H9 (cell line): ENCODE results near the gene PHAF1. TPM values are rescaled to one million over a fixed set of nuclear protein-coding genes. Genes with fewer than 3 reads are reported as not detected.

Experiments used
- DNase-seq: peaks from one replicate; pipeline ENCODE4 v3.0.0-alpha.2; 2017
- H2AFZ ChIP-seq: one replicate; pipeline ENCODE4 v1.6.1; 2013; ENCODE audit warnings: mild to moderate bottlenecking, low read length, control low read depth, moderate library complexity
- H2AK5ac ChIP-seq: 2 replicates; pipeline ENCODE4 v1.6.1; 2013; ENCODE audit warnings: low read length, control low read depth, mixed read lengths; ENCODE audit not compliant: insufficient read length
- H2BK120ac ChIP-seq: one replicate; pipeline ENCODE4 v1.6.1; 2013; ENCODE audit warnings: low read depth, mild to moderate bottlenecking, low read length, control low read depth, inconsistent platforms; ENCODE audit not compliant: poor library complexity, severe bottlenecking
- H2BK12ac ChIP-seq: 2 replicates; pipeline ENCODE4 v1.6.1; 2013; ENCODE audit warnings: low read length, control low read depth, mixed read lengths, low read depth; ENCODE audit not compliant: insufficient read length
- H2BK15ac ChIP-seq: 2 replicates; pipeline ENCODE4 v1.6.1; 2013; ENCODE audit warnings: low read depth, low read length, control low read depth
- H2BK20ac ChIP-seq: one replicate; pipeline ENCODE4 v1.6.1; 2013; ENCODE audit warnings: low read depth, mild to moderate bottlenecking, low read length, control low read depth, inconsistent platforms; ENCODE audit not compliant: poor library complexity, severe bottlenecking
- H2BK5ac ChIP-seq: 2 replicates; pipeline ENCODE4 v1.6.1; 2013; ENCODE audit warnings: low read length, control low read depth, mixed read lengths; ENCODE audit not compliant: insufficient read length
- H3K14ac ChIP-seq: 2 replicates; pipeline ENCODE4 v1.6.1; 2013; ENCODE audit warnings: low read length, control low read depth; ENCODE audit not compliant: insufficient read depth
- H3K18ac ChIP-seq: 2 replicates; pipeline ENCODE4 v1.6.1; 2013; ENCODE audit warnings: low read depth, mild to moderate bottlenecking, mixed read lengths, low read length, control low read depth; ENCODE audit not compliant: insufficient read length
- H3K23ac ChIP-seq: 2 replicates; pipeline ENCODE4 v1.6.1; 2013; ENCODE audit warnings: low read length, control low read depth, mixed read lengths, low read depth; ENCODE audit not compliant: insufficient read length
- H3K23me2 ChIP-seq: 2 replicates; pipeline ENCODE4 v1.6.1; 2013; ENCODE audit warnings: low read depth, mild to moderate bottlenecking, mixed read lengths, low read length, control low read depth; ENCODE audit not compliant: insufficient read length, poor library complexity, severe bottlenecking
- H3K27ac ChIP-seq: 2 replicates; pipeline ENCODE4 v1.5.1; 2013; ENCODE audit warnings: low read length, control low read depth, mixed read lengths, low read depth; ENCODE audit not compliant: insufficient read length
- H3K27me3 ChIP-seq: 2 replicates; pipeline ENCODE4 v1.6.1; 2013; ENCODE audit warnings: low read length, control low read depth, inconsistent platforms; ENCODE audit not compliant: insufficient read depth
- H3K4ac ChIP-seq: 2 replicates; pipeline ENCODE4 v1.6.1; 2013; ENCODE audit warnings: low read depth, mild to moderate bottlenecking, control low read depth, inconsistent platforms, low read length, moderate library complexity
- H3K4me1 ChIP-seq: 2 replicates; pipeline ENCODE4 v1.6.1; 2013; ENCODE audit warnings: low read length, control low read depth, inconsistent platforms; ENCODE audit not compliant: insufficient read depth
- H3K4me2 ChIP-seq: 2 replicates; pipeline ENCODE4 v1.6.1; 2013; ENCODE audit warnings: low read length, control low read depth, mixed read lengths; ENCODE audit not compliant: insufficient read length, insufficient read depth
- H3K56ac ChIP-seq: 2 replicates; pipeline ENCODE4 v1.6.1; 2013; ENCODE audit warnings: low read depth, mild to moderate bottlenecking, mixed read lengths, low read length, control low read depth; ENCODE audit not compliant: insufficient read length
- H3K79me1 ChIP-seq: 2 replicates; pipeline ENCODE4 v1.6.1; 2013; ENCODE audit warnings: low read depth, mild to moderate bottlenecking, moderate library complexity, low read length, control low read depth, inconsistent platforms; ENCODE audit not compliant: insufficient read depth, poor library complexity, severe bottlenecking
- H3K79me2 ChIP-seq: 2 replicates; pipeline ENCODE4 v1.6.1; 2013; ENCODE audit warnings: low read length, control low read depth, inconsistent platforms; ENCODE audit not compliant: insufficient read depth
- H3K9ac ChIP-seq: 2 replicates; pipeline ENCODE4 v1.6.1; 2013; ENCODE audit warnings: low read length, control low read depth, mixed read lengths; ENCODE audit not compliant: insufficient read length; ENCODE audit errors: extremely low read depth
- H3K9me3 ChIP-seq: one replicate; pipeline ENCODE4 v1.6.1; 2013; ENCODE audit warnings: low read depth, low read length, inconsistent platforms; ENCODE audit not compliant: control insufficient read depth
- H3T11ph ChIP-seq: one replicate; pipeline ENCODE4 v1.6.1; 2013; ENCODE audit warnings: mild to moderate bottlenecking, low read length, control low read depth, inconsistent platforms
- H4K20me1 ChIP-seq: one replicate; pipeline ENCODE4 v1.6.1; 2013; ENCODE audit not compliant: control insufficient read depth, insufficient read length, insufficient read depth
- H4K5ac ChIP-seq: 2 replicates; pipeline ENCODE4 v1.6.1; 2013; ENCODE audit warnings: low read depth, mild to moderate bottlenecking, mixed read lengths, low read length, control low read depth; ENCODE audit not compliant: insufficient read length
- H4K8ac ChIP-seq: replicated peaks from 2 replicates; pipeline ENCODE4 v1.6.1; 2013; ENCODE audit warnings: low read length, control low read depth, mixed read lengths, low read depth; ENCODE audit not compliant: insufficient read length
- H4K91ac ChIP-seq: 2 replicates; pipeline ENCODE4 v1.6.1; 2013; ENCODE audit warnings: low read depth, mild to moderate bottlenecking, moderate library complexity, mixed read lengths, low read length, control low read depth; ENCODE audit not compliant: insufficient read length
- H3K27ac Mint-ChIP-seq, 3 experiments: 2 replicates in 2 of 3; 3 replicates in 1 of 3; pipeline ENCODE4 v1.8.0; 2020 to 2021; ENCODE audit warnings: mixed read lengths in 3 of 3, mild to moderate bottlenecking in 1 of 3, moderate library complexity in 1 of 3
- H3K27me3 Mint-ChIP-seq: 2 replicates; pipeline ENCODE4 v1.8.0; 2021; ENCODE audit warnings: low read depth, mild to moderate bottlenecking, moderate library complexity, mixed read lengths
- H3K36me3 Mint-ChIP-seq, 3 experiments: 2 replicates in 2 of 3; 3 replicates in 1 of 3; pipeline ENCODE4 v1.8.0; 2020 to 2021; ENCODE audit warnings: low read depth in 3 of 3, mixed read lengths in 3 of 3; ENCODE audit not compliant: insufficient read depth in 1 of 3
- H3K4me1 Mint-ChIP-seq, 2 experiments: 2 replicates each; pipeline ENCODE4 v1.8.0; 2020; ENCODE audit warnings: mixed read lengths in 2 of 2
- H3K4me3 Mint-ChIP-seq, 2 experiments: 2 replicates in 1 of 2; 3 replicates in 1 of 2; pipeline ENCODE4 v1.8.0; 2020 to 2021; ENCODE audit warnings: mild to moderate bottlenecking in 2 of 2, mixed read lengths in 2 of 2, moderate library complexity in 1 of 2
- H3K9me3 Mint-ChIP-seq, 2 experiments: 2 replicates in 1 of 2; 3 replicates in 1 of 2; pipeline ENCODE4 v1.8.0; 2020; ENCODE audit warnings: mild to moderate bottlenecking in 2 of 2, mixed read lengths in 2 of 2, moderate library complexity in 1 of 2
- WGBS: extraction: QIAGEN DNeasy Blood & Tissue Kit; methylation state at CpG from one replicate; pipeline ENCODE4 v1.1.7; 2013; ENCODE audit warnings: missing lambda C conversion rate, low lambda C conversion rate, mixed read lengths; ENCODE audit not compliant: insufficient read length; ENCODE audit errors: extremely low coverage; 5-methylcytosine and 5-hydroxymethylcytosine counted together
- total RNA-seq: library from RNA; stranded (reverse); gene quantifications from 2 replicates; pipeline ENCODE4 v1.2.1, GENCODE V29; 2021
- TF ChIP-seq, protein P1 (sequence below): fragments of 200-600 bp; sonication (generic); conservative IDR thresholded peaks from 3 replicates; pipeline ENCODE4 v1.8.0; 2021; ENCODE audit warnings: antibody characterized with exemption, mild to moderate bottlenecking

The PHAF1 gene
- total RNA-seq, 1 experiment from 2014 or later, result 18.8 TPM

DNA sequence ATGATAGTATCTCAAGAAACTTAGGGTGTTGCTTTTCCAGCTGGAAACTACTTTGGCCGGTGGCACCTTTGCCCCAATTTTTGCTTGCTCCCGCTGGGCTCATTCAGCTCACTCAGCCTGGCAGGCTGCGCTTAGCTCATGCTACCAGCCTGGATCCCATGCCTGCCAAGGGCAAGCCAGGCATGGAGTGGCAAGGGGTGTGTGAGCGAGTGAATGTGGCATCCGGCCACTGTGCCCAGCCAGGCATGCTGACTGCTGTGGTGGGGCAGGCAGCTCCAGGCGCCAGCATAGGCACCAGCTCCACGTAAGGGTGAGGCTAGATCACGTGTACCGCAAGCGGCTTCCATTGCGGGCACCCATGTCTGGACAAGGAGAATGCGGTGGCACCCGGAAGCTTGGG lies 31.6 kb downstream of the PHAF1 start:
- no peaks in the 10 kb centered on the region for H3K9me3 Mint-ChIP-seq
- Histone ChIP-seq H3K27ac (no peak overlapping the region), H3K56ac (no peak overlapping the region), H2BK5ac (no peak overlapping the region), H3K79me2 (no peaks in the 10 kb centered on the region), H2AK5ac (no peak overlapping the region), H2AFZ (no peak overlapping the region), H3K27me3 (no peaks in the 10 kb centered on the region), H2BK15ac (no peak overlapping the region), H3K9me3 (no peaks in the 10 kb centered on the region), H3K79me1 (no peaks in the 10 kb centered on the region), H3K4me2 (no peak overlapping the region), H2BK20ac (no peak overlapping the region), H3K23ac (no peak overlapping the region), H3K18ac (no peak overlapping the region), H3K4me1 (no peaks in the 10 kb centered on the region), H2BK12ac (no peak overlapping the region), H4K20me1 (no peaks in the 10 kb centered on the region), H3K4ac (no peak overlapping the region), H4K8ac (no peak overlapping the region), H3K14ac (no peak overlapping the region), H2BK120ac (no peak overlapping the region), H3K23me2 (no peaks in the 10 kb centered on the region), H4K91ac (no peak overlapping the region), H3K9ac (no peak overlapping the region), H4K5ac (no peak overlapping the region), H3T11ph (no peak overlapping the region)
- H3K27me3 Mint-ChIP-seq, result no peaks in the 10 kb centered on the region
- H3K4me1 Mint-ChIP-seq, result no peaks in the 10 kb centered on the region
- TF ChIP-seq, protein P1, sequence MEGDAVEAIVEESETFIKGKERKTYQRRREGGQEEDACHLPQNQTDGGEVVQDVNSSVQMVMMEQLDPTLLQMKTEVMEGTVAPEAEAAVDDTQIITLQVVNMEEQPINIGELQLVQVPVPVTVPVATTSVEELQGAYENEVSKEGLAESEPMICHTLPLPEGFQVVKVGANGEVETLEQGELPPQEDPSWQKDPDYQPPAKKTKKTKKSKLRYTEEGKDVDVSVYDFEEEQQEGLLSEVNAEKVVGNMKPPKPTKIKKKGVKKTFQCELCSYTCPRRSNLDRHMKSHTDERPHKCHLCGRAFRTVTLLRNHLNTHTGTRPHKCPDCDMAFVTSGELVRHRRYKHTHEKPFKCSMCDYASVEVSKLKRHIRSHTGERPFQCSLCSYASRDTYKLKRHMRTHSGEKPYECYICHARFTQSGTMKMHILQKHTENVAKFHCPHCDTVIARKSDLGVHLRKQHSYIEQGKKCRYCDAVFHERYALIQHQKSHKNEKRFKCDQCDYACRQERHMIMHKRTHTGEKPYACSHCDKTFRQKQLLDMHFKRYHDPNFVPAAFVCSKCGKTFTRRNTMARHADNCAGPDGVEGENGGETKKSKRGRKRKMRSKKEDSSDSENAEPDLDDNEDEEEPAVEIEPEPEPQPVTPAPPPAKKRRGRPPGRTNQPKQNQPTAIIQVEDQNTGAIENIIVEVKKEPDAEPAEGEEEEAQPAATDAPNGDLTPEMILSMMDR, result no peak
- H3K36me3 Mint-ChIP-seq, result peaks cover 13 to 87% (median 64%) of the 10 kb centered on the region in 3 experiments; a peak in 6 of 7 replicates
- H3K4me3 Mint-ChIP-seq, result no peak overlapping the region
- no peak overlapping the region for H3K27ac Mint-ChIP-seq
- no CpG with 5 or more reads among the region's 13 CpGs for WGBS
- DNase-seq, result no peak
